ENCODE results near the gene TELO2. TPM values are rescaled to one million over a fixed set of nuclear protein-coding genes. Genes with fewer than 3 reads are reported as not detected.

TELO2 gene
- total and polyA plus RNA-seq, 2 donors (not counting 3 experiments of a cell fraction or from before 2014, with no cell fraction given), result 30.7 to 61.6 TPM

- no peaks in the 10 kb centered on the region for H3K9me1 ChIP-seq (replicated peaks; ENCODE audit: control insufficient read depth, extremely low read depth, insufficient read depth, low read length)
- H4K20me1 ChIP-seq (replicated peaks; ENCODE audit: control insufficient read depth, extremely low read depth, insufficient read depth, low read length), result no peaks in the 10 kb centered on the region
- ChIA-PET CTCF (interaction anchor here (0.7 kb wide), 1 partner anchor 34 kb away, joined by 3 read pairs; no protein-coding TSS in a partner anchor), POLR2A (no interaction called here)
- H3K4me2 ChIP-seq (ENCODE audit: insufficient read depth, low read length), result no peak overlapping the region
- DNase-seq (ENCODE audit: low read depth, low spot score) (peak; percentile 49), FAIRE-seq (peak; percentile 4)
- no peak overlapping the region for H3K4me3 ChIP-seq (replicated peaks in 1 of 3; ENCODE audit: insufficient read depth in 1 of 3, low read depth in 1 of 3, low read length in 3 of 3)
- no peak overlapping the region for H3K27ac ChIP-seq (ENCODE audit: insufficient read depth, low read depth, low read length)
- BruUV-seq (replicated peaks), result no TSS peak
- peaks cover 24% of the 10 kb centered on the region for H3K4me1 ChIP-seq (ENCODE audit: control insufficient read depth, extremely low read depth, insufficient read depth, low read length)
- intact Hi-C loops (cut with micrococcal nuclease) (no loop called here), dilution Hi-C loops (cut with MboI; ENCODE audit: extremely low pct_ligation_motif_present, low sequenced_read_pairs) (no loop called here)
- H3K9me3 ChIP-seq (replicated peaks; ENCODE audit: control insufficient read depth, insufficient read depth, low read length), result no peaks in the 10 kb centered on the region
- H3K79me2 ChIP-seq (ENCODE audit: control insufficient read depth, insufficient read depth, low read length), result no peaks in the 10 kb centered on the region
- H3K27me3 ChIP-seq (ENCODE audit: control insufficient read depth in 2 of 2, insufficient read depth in 2 of 2, low read length in 2 of 2), result no peaks in the 10 kb centered on the region
- no peak overlapping the region for H3K9ac ChIP-seq (replicated peaks; ENCODE audit: extremely low read depth, insufficient read depth, low read length)
- no peak overlapping the region for H2AFZ ChIP-seq (ENCODE audit: low read depth, low read length)
- H3K36me3 ChIP-seq (ENCODE audit: control insufficient read depth in 2 of 2, extremely low read depth in 1 of 2, insufficient read depth in 2 of 2, low read length in 2 of 2), result no peaks in the 10 kb centered on the region
- TF ChIP-seq CTCF (IDR thresholded peaks at IDR 0.05; ENCODE audit: extremely low read depth in 1 of 2, insufficient read depth in 1 of 2, low read depth in 1 of 2, low read length in 2 of 2) (no peak), MYC (IDR thresholded peaks at IDR 0.05; ENCODE audit: low read depth, low read length) (no peak), EZH2 (IDR thresholded peaks at IDR 0.05; ENCODE audit: borderline replicate concordance, low read depth, low read length, severe bottlenecking) (no peak), MAX (IDR thresholded peaks at IDR 0.05; ENCODE audit: insufficient read depth, insufficient read length) (peak; percentile 60)
Observed at GRCh38 chr16:1527836-1528811, 35.0 kb downstream of the TELO2 start.

Data from endothelial cell of umbilical vein (primary cell).